ENCODE data around the gene ZNF93.
"Not testable (repeated sequence)": the region's sequence is repeated elsewhere in the genome, so short reads cannot be mapped to it uniquely, and the experiment has no call there.

ZNF93 gene

DNA sequence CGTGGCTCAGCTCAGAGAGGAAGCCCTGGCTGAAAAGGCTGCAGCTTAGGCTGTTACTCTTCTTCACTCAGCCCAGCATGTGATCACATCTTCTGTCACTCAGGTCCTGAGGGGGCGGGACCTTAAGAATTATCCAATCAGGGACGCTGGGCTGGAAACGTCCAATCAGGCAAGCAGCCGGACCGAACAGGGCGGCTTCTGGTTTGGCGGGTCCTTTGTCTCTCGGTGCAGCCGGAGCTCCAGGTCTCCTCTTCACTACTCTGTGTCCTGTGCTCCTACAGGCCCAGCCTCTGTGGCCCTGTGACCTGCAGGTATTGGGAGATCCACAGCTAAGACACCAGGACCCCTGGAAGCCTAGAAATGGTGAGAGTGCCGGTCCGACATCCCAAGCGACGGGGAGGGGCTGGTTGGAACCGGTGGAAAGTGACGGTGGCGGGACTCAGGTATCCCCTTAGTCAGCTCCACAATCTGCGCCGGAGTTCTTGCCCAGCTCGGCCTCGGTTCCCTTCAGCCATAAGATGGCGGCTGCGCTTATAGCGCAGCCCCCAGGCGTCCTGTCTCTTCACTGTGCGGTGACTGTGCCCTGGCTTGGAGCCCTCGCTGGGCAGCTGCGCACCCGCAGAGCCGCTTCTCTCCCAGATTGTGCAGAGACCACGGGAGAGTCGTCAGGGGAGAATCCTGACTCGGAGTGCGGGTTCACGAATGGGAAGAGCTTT is at the start of gene ZNF93:
TSS of gene ZNF93 (plus strand) at position 218 of the 716 bp plus-strand sequence. CDS start at position 361, 143 bp downstream.
- DNase-seq (ENCODE audit: low read depth) = peak; percentile 97
- TF ChIP-seq CTCF (IDR thresholded peaks at IDR 0.05; ENCODE audit: insufficient read depth, low read depth, low read length, missing control alignments) = no peak
- peak within 1 kb of the TSS; percentile 77 for H3K4me3 ChIP-seq (ENCODE audit: low read length)

DNA sequence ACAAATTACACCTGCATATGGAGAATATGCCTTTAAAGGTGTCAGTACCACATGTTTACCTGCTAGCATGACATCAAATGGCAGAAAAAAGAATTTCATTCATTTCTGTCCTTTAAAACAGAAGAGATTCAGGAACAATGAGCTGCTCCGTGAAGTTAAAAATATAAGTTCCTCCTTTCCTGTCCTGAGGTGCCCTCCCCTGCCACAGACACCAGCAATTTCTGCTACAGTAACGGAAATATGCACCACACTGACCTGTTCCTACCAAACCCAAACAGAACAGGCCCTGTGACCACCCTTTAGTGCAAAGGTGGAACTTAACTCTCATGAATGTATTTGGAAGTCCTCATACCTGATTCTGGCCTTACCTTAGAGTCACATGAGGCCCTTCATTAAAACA is 49.0 kb upstream of the ZNF93 start:
- H3K4me3 ChIP-seq (ENCODE audit: low read length); DNase-seq (ENCODE audit: low read depth): not testable (repeated sequence)

GRCh38 chr19:19858751-19859150 is 42.0 kb upstream of the ZNF93 start:
- no peak overlapping the region for H3K4me3 ChIP-seq (ENCODE audit: low read length)
- TF ChIP-seq CTCF (IDR thresholded peaks at IDR 0.05; ENCODE audit: insufficient read depth, low read depth, low read length, missing control alignments) = no peak
- no peak for DNase-seq (ENCODE audit: low read depth)

- DNase-seq (ENCODE audit: low read depth) = peak; percentile 2
- no peak for TF ChIP-seq CTCF (IDR thresholded peaks at IDR 0.05; ENCODE audit: insufficient read depth, low read depth, low read length, missing control alignments)
- no peak overlapping the region for H3K4me3 ChIP-seq (ENCODE audit: low read length)
Measured at GRCh38 chr19:19860756-19861390, 39.9 kb upstream of the ZNF93 start.

DNA sequence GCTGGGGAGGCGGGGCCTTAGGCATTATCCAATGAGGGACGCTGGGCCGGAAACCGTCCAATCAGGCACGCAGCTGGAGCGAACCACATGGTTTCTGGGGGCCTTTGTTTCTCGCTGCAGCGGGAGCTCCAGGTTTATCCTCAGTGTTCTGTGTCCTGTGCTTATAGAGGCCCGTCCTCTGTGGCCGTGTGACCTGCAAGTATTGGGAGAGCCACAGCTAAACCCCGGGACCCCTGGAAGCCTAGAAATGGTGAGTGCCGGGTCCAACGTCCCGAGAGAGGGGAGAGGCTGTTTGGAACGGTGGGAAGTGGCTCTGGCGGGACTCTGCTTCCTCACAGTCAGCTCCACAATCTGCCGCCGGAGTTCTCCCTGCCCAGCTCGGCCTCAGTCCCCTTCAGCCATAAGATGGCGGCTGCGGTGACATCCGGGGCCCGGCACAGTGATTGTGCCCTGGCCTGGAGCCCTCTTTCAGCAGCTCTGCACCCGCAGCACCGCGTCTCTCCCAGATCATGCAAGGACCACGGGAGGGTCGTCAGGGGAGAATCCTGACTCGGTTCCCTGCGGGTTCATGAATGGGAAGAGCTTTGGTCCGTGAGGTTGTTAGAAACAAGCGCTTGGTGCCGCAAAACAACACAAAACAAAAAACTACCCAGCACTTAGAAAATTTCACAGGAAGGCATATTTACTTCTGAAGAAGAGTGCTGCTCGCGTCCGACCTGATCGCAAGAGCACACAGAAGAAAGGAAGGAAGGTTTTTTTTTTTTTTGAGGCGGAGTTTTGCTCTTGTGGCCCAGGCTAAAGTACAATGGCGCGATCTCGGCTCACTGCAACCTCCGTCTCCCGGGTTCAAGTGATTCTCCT is 34.8 kb upstream of the ZNF93 start, which contains the start of gene ZNF253:
TSS of gene ZNF253 (plus strand) at position 133 of the 861 bp plus-strand sequence. CDS start at position 248, 115 bp downstream.
- TF ChIP-seq CTCF (IDR thresholded peaks at IDR 0.05; ENCODE audit: insufficient read depth, low read depth, low read length, missing control alignments) = no peak
- peak within 1 kb of the TSS; percentile 92 for H3K4me3 ChIP-seq (ENCODE audit: low read length)
- DNase-seq (ENCODE audit: low read depth) = peak; percentile 95

- peak; percentile 2 for DNase-seq (ENCODE audit: low read depth)
- H3K4me3 ChIP-seq (ENCODE audit: low read length) = peak overlapping the region; percentile 92
- no peak for TF ChIP-seq CTCF (IDR thresholded peaks at IDR 0.05; ENCODE audit: insufficient read depth, low read depth, low read length, missing control alignments)
Measured at GRCh38 chr19:19866611-19867248, 34.0 kb upstream of the ZNF93 start.

- DNase-seq (ENCODE audit: low read depth) = not testable (repeated sequence)
Measured at GRCh38 chr19:19870086-19870485, 30.7 kb upstream of the ZNF93 start.

More at GRCh38 chr19:19870086-19870485, 30.7 kb upstream of the ZNF93 start:
- H3K4me3 ChIP-seq (ENCODE audit: low read length) = not testable (repeated sequence)

Data from epithelial cell of esophagus (primary cell).